NCI-H146 treated with DMSO at 0.1 percent for 48 hours (cell line): ENCODE results near the gene CLDN6.
"Not testable (repeated sequence)": the region's sequence is repeated elsewhere in the genome, so short reads cannot be mapped to it uniquely, and the experiment has no call there.

Experiments used
- DNase-seq: peaks from one replicate; lab custom pipeline; 2025; ENCODE audit not compliant: unreplicated experiment; lab: John Stamatoyannopoulos, UW

CLDN6 gene, protein sequence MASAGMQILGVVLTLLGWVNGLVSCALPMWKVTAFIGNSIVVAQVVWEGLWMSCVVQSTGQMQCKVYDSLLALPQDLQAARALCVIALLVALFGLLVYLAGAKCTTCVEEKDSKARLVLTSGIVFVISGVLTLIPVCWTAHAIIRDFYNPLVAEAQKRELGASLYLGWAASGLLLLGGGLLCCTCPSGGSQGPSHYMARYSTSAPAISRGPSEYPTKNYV

DNA sequence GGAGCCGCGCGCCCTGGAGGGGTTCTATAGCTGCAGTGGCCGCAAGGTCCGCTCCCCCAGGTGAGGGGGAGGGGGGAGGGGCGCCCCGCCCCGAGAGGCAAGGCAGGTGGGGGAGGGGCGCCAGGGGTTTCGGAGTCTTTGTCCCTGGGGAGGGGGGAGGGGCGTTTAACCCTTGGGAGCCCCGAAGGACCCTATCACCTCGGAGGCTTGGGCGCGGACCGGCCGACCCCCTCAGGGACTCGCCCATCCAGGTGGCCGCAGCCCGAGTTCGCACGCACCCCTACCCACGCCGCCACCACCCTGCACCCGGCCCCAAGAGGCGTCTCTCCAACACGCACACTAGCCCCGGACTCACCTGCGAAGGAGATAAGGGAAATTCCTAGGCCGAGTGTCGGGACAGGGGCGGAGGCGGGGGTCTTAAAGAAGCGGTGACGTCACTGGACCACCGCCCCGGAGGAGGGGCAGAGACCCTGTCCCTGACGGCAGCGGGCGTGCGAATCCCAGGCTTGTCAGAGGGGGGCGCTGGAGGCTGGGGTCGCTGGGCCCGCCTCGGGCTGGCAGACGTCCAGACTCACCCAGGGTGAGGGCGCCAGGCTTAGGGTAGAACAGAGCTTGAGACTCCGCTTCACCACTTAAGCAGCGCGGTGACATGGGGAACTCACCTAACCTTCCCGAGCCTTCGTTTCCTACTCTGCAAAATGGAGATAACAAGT is at the start of gene CLDN6:
CLDN6 (minus strand) TSS at position 390 of the 713 bp plus-strand sequence. CDS start 2,162 bp downstream, outside the sequence.
- no peak for DNase-seq

DNA sequence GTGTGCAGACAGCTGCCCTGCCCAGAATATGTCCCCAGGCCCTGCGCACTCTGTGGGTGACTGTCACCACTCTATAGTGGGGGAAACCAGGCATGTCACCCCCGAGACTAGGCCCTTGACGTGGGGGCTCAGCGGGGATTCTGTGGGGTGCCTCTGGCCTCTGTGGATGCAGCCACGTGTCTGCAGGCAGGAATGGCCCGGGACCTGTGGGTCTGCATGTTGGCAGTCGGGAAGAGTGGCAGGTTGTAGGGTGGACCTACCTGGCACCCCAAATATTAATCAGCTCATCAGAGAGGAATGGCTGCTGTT is 48.4 kb upstream of the CLDN6 start:
- no peak for DNase-seq

DNA sequence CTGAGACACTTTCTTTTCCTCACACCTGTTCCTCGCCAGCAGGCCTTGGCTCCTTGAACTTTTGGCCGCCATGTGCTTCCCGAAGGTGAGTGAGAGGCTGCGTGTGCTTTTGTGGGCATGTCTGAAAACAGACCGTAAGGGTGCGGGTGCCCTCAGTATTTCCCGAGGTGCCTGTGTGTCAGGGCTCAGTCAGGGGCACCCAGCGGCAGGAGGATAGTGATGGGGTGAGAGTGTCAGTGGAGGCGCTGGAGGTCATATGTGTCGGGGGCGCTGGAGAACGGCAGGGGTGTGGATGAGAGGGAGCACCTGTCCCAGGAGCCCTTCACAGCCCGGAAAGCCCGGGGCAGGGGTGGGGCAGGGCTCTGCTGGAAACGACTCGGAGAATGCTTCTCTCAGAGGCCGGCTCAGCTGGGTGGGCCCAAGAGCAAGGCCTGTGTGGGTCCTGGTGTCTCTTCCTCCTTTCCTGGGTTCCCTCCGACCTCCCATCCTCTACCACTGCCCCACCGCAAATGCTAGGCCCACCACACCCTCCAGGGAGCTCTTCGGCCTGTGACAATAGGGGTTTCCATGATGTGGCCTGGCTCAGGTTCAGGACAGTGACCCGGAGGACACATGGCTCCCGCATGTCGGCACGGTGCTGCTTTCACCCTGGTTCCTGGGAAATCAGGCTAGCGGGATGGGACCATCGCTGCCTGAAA is 47.9 kb upstream of the CLDN6 start:
- DNase-seq = no peak

DNA sequence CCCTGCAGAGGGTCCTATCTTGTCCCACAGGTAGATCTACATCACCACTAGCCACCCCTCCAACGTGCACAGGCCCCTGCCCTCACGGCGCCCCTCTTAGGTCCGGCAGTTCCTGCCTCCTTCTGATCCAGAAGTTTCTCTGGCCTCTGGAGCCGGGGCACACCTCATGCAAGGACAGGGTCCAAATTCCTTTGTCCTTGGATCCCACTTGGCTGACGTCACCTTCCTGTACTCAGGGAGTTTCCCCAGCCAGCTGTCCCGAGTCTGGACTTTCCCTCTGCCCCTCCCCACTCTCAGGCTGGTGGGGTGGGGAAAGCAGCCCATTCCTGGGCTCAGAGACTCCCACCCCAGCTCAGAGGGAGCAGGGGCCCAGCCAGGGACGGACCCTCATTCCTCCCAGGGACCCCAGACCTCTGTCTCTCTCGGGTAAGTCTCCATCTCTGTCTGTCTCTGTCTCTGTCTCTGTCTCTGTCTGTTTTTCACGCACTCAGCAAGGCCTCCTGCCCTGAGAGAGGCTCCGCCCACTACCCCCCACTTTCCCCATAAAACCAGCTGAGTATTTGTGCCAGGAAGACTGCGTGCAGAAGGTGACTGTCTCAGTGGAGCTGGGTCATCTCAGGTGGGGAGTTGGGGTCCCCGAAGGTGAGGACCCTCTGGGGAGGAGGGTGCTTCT is 47.2 kb upstream of the CLDN6 start, which contains the start of gene IL32:
IL32 (plus strand) TSS at position 572 of the 673 bp plus-strand sequence. CDS start 172 bp downstream, outside the sequence.
- no peak for DNase-seq

DNA sequence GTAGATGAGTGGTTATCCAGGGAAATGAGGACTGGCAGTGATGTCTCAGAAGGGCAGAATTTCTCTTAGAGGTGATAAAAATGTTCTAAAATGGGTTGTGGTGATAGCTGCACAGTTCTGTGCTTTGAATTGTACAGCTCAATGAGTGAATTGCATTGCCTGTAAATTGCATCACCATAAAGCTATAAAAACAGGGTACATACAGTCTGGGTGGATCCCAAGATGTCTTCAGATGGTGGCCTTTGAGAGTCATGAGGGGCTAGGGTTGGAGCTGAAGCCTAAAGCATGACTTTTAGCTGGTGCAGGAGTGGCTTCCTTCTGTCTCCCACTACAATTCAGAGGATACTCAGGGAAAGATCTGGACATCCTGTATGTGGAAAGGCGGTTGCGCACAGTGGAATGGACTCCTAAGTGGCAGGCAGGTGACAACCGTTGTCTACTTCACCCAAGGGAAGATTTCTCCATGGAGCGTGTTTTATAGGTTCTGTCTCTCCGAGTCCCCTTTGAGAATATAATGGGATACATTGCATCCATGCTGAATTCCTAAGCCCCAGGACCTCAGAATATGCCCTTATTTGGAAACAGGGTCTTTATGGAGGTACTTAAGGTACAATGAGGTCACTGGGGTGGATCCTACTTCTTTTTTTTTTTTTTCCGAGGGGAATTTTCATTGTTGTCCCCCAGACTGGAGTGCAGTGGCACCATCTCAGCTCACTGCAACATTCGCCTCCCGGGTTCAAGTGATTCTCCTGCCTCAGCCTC is 45.8 kb upstream of the CLDN6 start:
- no peak for DNase-seq

DNA sequence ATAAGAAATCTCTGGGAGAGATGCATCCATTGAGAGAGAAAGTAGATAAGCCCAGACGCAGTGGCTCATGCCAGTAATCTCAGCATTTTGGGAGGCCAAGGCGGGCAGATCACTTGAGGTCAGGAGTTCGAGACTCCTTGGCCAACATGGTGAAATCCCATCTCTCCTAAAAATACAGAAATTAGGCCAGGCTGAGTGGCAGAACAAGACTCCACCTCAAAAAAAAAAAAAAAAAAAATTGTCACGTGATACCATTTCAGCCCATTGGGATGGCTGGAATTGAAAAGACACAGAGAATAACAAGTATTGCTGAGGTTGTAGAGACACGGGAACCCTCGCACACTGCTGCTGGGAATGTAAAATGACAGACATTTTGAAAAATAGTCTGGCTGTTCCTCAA is 44.6 kb upstream of the CLDN6 start:
- DNase-seq = no peak

DNA sequence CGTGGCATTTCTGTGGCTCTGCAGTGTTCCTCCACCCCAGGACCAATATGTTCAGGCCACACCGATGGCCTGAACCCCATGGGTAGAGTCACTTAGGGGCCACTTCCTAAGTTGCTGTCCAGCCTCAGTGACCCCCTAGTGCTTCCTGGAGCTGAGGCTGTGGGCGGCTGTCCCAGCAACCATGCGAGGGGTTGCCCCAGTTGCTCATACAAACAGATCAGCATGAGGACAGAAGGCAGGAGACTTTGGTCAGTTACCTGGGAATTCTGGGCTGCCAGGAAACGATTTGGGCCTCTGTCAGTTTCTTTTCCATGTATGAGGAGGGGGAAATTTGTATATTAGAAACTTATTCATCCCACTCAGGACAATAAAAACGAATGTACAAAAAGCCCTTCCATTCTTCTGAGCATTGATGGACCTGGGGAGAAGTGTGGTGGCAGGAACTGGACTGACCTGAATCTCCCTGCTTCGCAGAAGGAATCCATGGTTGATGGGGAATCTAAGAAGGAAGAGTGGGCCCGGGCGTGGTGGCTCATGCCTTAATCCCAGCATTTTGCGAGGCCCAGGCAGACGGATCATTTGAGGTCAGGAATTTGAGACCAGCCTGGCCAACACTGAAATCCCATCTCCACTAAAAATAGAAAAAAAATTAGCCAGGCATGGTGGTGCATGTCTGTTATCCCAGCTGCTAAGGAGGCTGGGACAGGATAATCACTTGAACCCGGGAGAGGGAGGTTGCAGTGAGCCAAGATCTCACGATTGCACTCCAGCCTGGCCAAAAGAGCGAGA is 42.5 kb upstream of the CLDN6 start:
- DNase-seq = no peak

DNA sequence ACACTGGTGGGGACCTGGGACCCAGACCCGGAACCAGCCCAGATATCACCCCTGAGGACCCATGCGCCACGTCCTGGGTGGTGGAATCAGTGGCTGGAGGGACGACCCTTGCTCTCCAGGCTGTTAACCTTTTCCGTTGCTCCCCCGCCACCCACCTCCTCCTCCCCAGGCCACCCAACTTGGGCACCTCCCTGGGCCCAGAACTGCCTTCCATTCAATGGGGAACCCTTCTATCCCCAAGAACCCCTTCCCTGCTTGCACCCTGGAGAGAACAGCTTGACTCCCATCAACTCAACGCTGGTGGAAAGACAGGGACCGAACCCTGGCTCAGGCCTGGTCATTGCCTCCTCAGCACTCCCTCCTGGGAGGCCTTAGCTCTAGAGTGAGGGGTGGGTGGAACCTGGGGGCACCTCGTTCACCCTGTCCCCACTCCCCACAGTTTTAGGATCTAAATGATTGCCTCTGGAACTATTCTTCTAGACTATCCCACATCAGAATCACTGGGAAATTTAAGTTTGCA is 41.8 kb upstream of the CLDN6 start:
- DNase-seq = no peak

DNA sequence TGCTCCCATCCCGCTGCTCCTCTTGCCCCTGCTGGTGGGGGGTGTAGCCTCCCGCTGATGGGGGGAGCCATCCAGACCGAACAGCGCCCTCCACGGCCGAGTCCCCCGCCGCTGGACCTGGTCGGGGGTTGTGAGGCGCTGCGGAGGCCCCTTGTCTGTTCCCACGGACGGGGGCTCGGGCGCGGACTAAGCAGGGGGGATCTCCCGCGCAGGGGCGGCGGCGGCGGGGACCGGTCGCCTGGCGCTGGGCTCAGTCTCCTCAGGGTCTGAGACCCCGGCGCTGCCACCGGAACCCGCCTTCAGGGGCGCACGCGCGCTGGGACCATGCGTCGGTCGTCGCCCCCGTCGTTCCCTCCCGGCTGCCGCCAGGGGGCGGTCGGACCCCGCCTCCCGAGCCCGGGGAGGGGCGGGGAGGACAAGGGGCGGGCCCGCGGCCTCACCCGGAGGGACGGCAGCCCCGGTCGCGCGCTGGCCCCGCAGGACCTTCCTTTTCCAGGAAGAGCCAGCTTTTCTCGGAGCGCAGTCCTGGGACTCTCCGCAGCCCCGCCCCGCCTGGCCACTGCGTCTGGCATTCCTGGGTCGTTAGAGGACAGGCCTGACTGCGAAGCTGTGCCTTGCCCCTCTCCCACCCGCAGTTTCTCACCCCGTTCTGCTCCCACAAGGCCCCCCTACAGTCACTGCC is 41.2 kb upstream of the CLDN6 start:
- DNase-seq = peak; percentile 37

DNA sequence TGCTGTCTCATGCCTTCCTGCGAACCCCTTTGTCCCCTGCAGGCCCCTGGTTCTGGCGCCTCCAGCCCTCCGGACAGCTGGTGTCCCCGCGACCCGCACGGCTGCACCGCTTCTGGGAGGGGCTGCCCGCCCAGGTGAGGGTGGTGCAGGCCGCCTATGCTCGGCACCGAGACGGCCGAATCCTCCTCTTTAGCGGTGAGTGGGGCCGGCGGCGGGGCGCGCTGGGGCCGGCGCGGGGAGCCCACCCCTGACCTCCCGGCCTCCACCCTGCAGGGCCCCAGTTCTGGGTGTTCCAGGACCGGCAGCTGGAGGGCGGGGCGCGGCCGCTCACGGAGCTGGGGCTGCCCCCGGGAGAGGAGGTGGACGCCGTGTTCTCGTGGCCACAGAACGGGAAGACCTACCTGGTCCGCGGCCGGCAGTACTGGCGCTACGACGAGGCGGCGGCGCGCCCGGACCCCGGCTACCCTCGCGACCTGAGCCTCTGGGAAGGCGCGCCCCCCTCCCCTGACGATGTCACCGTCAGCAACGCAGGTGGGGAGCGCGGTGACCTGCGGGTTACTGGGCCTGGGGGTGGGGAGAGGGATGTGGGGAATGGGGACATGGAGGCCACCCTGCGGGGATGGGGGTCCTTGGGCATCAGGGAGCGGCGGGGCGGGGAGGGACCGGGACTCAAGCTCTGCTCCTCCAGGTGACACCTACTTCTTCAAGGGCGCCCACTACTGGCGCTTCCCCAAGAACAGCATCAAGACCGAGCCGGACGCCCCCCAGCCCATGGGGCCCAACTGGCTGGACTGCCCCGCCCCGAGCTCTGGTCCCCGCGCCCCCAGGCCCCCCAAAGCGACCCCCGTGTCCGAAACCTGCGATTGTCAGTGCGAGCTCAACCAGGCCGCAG is 40.4 kb upstream of the CLDN6 start:
- DNase-seq = peak; percentile 12

DNA sequence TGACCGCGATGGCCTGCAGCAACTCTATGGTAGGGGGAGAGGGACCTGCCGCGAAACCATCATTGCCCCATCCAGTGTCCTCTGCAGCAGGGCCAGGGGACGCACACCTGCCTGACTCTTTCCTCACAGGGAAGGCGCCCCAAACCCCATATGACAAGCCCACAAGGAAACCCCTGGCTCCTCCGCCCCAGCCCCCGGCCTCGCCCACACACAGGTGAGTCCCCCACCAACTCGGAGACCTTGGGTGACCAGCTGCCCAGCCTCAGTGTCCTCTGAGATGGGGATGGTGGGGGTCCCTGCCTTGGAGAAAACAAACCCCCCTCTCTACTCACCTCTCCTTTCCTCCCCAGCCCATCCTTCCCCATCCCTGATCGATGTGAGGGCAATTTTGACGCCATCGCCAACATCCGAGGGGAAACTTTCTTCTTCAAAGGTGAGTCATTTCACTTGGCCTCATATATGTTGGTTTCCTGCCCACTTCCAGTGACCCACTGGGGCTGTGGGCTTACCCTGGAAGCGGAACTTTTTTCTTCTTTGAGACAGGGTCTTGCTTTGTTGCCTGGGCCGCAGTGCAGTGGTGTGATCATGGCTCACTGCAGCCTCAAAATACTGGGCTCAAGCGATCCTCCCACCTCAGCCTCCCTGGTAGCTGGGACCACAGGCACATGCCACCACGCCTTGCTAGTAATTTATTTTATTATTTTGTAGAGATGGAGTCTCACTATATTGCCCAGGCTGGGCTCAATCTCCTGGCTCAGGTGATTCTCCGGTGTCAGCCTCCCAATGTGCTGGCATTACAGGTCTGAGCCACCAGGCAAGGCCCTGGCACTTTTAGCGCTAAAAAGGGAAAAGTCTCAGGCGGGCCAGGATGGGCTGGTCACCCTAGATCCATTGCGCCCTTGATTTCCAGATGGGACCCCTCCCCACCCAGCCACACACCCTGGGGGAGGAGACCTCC is 39.5 kb upstream of the CLDN6 start:
- DNase-seq = no peak

DNA sequence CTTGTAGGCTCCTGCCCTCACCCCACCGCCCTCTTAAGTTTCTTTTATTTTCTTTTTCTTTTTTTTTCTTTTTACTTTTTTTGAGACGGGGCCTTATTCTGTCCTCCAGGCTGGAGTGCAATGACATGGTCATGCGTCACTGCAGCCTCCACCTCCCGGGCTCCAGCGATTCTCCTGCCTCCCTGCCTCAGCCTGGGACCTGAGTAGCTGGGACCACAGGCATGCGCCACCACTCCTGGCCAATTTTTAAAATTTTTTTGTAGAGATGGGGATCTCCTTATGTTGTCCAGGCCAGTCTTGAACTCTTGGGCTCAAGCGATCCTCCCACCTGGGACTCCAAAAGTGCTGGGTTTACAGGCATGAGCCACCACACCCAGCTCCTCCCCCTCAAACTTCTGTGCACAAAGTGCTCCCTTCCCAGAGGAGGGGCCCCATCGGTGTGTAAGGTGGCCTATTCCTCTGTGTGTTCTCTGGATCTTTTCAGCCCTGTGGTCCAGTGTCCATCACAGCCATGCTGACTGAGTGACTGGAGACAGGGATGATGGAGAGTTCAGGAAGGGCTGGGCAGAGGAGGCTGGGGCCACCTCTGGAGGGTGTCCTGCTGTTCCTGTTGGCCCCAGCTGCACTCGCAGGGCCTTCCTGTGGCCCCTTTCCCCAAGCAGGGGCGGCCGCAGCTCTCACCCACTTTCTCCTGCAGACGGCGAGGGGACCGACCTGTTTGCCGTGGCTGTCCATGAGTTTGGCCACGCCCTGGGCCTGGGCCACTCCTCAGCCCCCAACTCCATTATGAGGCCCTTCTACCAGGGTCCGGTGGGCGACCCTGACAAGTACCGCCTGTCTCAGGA is 38.6 kb upstream of the CLDN6 start:
- no peak for DNase-seq

DNA sequence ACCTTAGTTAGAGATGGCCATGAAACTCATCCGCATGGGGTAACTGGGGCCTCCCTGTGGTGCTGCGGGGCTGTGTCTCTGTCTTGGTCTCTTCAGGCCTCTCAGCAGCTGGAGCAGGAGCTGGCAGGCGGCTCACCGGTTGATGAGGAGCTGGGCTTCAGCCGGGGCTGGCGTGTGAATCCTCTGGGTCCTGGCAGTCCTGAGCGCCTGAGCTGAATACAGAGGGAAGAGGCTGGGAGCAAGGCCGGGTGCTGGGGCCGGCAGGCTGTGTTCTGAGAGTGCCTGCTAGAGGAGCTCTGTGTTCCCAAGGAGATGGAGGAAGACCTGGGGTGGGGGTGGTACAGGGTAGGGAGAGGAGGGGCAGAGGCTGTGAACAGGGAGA is 37.7 kb upstream of the CLDN6 start:
- not testable (repeated sequence) for DNase-seq

DNA sequence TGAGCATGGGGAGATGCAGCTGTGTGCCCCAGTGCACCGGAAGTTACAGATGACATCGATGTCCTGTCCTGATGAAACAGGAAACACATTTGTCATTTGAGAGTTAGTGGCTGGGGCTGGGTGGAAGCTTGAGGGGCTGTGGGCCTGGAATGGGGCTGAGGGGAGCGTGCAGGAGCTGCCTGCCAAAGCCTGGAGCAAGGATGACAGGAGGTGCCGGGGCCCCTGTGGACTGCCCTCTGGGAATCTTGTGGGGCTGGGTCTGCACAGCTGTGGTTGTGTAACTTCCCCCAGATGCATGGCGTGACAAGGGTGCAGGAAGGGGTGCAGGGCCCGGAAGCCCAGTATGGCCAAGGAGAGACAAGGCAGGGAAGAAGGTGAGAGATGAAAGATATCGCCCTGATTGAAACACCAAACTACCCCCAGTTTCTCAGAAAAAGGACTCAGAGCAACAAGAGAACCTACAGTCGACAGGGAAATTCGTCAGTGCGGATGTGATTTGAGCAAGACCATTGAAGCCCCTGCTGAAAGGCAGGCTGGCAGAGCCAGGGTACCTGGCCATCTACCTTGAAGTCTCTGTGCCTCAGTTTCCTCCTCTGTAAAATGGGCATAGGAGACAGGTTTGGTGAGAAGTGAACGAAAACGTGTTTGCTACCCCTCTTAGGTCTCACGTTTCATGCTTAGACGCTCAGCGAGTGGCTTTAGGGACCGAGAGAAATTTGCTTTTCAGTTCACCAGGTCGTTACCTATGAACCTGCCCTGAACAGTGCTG is 37.2 kb upstream of the CLDN6 start:
- DNase-seq = no peak

DNA sequence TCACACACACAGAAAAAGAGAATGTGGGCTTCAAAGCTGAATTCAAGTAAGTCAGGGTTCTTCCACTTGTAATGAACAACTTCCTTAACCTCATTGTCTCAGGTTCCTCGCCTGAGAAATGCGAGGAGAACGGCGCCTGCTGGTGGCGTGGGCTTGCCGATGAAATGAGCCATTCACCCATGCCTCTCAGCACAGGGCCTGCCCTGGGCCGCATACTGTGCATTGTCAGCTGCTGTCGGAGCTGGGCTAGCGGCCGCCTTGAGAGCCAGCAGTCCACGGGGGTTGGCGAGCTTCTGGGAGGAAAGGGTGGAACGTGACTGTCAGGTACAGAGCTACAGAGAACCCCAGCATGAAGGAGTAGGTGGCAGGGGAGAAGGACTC is 35.3 kb upstream of the CLDN6 start:
- DNase-seq = not testable (repeated sequence)
